Stimulated activated CD4-positive, alpha-beta T cell treated with anti-CD3 and anti-CD28 coated beads, Interleukin-1b, Interleukin-23, amount 100 ng/mL, for 48 hours (primary cell): ENCODE results near the gene DPM2.

Experiments
- DNase-seq: peaks from one replicate; pipeline ENCODE4 v3.0.0-alpha.2; 2020

Gene DPM2

GRCh38 chr9:127934248-127934647, 3.4 kb downstream of the DPM2 start:
- no peak for DNase-seq

DNA sequence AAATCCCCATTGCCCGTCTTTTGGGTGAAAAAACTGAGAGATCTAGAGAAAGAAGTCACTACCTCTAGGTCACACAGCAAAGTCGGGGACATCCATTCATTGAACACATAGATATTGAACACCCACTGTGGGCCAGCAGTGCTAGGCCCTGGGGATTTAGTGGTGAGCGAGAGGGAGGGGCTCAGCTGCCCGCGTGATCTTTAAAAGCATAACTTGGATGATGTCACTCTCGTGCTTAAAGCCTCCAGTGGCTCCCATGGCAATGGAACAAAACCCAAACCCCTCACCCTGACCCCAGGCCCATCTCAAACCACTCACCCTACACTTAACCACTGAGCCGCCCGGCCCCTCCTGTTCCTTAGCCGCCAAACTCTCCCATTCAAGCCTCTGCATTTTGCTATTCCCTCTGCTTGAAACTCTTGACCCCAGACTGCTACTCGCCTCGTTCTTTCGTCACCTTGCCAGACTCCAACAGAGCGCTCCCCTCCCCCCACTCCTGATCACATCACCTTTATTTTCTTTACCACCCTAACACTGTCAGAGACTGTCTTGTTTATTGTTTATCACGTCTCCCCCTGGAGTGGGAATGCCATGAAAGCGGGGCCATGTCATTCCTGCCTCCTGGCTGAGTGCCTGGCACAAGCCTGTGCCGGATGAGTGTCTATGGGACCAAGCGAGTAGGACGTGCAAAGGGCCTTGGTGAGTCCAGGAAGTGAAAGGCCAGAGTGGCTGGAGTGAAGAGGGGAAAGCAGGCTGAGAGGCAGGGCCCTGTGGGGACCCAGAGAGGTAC, 6.4 kb downstream of the DPM2 start:
- no peak for DNase-seq

DNA sequence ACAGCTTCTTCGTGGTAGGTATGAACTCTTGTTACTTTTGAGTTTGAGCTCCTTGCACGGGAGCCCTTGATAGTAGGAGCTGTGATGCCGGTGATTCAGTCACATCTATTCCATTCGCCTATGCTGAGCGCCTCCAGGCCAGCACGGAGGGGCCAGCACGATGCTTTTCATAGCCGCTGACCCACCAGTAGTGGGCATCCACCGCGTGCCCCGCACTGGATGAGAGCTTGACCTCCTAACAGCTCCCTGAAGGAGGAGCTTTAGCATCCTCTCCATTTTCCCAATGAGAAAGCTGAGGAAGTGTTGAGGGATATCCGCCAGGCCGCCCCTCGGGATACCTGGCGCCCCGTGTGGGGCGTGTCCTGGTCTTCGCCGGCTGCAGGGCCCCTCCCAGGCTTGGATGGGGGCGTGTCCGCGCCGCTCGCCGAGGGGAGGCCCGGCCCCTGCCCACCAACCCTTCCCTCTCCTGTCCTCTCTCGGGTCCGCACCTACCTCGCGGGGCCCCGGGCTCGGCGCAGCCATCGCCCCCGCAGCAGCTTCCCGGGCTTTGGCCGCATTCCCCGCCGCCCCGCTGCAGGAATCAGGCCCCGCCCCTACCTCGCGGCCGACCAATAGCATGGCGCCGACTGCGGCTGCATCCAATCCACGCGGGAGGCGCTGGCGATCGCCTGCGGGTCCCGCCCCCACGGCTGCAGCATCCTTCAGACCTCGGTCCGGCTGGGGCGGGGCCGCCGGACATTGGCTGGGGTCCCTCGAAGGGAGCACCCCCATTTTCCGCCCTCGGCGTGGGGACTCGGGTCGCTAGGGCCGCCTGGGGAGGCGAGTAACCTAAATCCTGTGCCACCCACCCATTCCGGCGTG, 7.2 kb downstream of the DPM2 start, which contains the start of gene PIP5KL1:
Gene PIP5KL1 (minus strand): TSS at position 547 of the 861 bp plus-strand sequence. CDS start 25 bp downstream, at position 522.
- DNase-seq, result peak; percentile 61

- DNase-seq, result no peak
Observed at GRCh38 chr9:127929625-127929979, 8.1 kb downstream of the DPM2 start.

GRCh38 chr9:127928676-127929624, 8.7 kb downstream of the DPM2 start:
- no peak for DNase-seq

GRCh38 chr9:127927988-127928675, 9.5 kb downstream of the DPM2 start:
- no peak for DNase-seq

DNA sequence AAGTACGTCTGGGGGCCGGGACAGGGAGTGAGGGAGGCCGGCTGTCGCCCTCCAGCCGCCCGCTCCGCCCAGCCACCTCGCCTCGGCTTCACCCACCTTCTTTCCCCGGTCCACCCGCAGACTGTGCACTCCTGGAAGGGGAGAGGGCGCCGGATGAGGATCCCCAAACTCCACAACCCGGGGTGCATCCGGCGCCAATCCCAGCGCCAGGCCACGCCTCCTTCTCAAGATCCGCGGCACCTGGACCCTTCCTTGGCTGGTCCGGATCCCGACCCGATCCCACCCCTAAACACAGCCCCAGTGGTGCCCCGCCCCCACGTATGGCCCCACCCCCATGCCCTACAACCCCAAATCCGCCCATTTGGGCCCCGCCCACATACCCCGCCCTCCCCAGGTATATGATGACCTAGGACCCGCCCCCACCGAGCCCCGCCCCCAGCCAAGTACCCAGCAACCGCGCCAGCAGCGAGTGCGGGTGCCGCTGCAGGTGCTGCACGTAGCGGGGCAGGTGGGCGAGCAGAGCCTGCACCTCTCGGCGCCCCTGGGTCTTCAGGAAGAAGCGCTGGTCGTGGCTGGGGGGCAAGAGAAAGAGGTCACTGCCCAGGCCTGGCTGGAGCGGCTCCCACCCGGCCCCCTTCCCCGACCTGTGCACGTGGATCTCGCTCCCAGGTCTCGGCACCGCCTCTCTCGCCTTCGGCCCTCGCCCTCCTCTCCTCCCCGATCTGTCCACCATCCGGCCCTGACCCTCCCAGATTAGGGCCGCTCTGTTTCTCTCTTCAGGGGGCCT, 10.3 kb downstream of the DPM2 start:
- DNase-seq, result peak; percentile 70

GRCh38 chr9:127926906-127927200, 10.8 kb downstream of the DPM2 start:
- no peak for DNase-seq

GRCh38 chr9:127925959-127926905, 11.4 kb downstream of the DPM2 start:
- DNase-seq, result no peak

DNA sequence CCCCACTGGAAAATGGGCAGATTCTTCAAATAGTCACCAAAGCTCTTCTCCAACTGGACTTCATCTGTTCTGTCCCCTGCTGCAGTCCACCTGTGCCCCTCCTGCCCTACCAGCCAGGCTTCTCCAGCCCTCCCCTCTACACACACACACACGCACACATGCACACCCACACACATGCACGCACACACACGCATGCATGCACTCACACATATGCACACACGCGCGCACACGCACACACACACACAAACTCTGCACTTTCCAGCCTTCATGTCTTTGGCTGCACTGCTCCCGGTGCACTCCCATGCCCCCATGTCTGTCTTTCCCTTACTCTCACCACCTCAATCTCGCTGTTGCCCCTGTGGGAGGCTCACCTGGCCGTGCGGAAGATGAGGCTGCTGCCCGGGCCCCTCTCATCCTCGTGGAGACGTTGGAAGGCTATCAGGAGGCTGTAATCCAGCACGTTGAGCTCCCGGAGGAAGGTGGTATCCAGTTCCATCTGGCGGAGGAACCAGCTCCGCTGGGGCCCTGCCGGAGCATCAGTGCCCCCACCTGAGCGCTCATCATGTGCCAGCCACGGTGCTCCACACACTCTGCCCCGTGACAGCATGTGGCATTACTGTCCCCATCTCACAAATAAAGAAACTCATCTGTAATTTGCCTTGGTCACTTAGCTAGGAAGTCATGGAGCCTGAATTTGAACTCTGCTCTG, 12.8 kb downstream of the DPM2 start:
- no peak for DNase-seq

DNA sequence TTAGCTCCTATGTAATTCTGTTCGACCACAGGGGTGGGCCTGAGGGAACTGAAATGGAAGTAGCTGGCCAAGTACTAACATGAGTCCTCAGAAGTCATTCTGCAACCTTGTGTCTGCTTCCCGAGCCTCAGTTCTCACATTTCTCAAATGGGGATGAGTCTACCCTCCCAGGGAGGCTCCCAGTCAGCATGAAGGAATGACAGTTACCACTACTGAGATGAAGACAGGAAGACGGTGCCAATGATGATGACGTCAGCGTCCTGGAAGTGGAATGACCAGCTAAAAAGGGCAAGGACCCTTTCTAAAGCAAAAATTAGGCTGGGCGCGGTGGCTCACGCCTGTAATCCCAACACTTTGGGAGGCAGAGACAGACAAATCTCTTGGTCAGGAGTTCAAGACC, 13.9 kb downstream of the DPM2 start:
- DNase-seq, result no peak

DNA sequence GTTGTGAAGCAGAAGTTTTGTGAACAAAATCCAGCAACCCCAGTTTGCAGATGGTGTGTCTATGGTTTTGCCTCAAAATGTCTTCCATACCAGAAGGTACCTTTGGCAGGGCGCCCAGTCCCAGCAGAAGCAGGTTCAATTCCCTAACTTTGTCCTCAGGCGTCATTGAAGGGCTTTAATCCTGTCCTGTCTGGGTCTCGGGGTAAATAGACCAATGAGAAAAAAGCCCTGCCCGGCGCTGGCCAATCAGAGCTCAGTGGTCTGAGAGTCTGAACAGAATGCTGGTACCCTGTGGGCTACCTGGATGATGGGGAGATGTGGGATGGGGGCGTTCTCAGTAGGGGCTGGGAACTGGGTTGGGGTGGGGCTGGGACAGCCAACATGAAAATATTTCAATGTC, 14.6 kb downstream of the DPM2 start:
- DNase-seq, result no peak

GRCh38 chr9:127921557-127922120, 16.0 kb downstream of the DPM2 start:
- peak; percentile 73 for DNase-seq

DNA sequence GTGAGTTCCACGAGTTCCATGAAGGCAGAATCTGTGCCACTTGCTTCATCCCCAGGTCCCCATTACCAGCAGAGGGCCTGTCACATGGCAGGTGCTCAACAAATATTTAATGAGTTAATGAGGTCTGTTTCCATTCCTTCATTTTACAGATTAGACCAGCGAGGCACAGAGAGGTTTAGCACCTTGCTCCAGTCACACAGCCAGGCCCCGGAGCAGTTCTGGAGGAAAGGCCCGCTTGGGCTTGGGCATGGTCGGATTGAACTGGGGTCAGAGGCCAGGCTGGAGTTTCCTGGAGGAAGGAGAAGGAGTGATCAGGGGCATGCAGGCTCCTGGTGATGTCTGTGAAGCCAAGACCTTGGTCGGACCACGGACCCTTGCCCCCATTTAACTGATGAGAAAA, 16.9 kb downstream of the DPM2 start:
- no peak for DNase-seq

DNA sequence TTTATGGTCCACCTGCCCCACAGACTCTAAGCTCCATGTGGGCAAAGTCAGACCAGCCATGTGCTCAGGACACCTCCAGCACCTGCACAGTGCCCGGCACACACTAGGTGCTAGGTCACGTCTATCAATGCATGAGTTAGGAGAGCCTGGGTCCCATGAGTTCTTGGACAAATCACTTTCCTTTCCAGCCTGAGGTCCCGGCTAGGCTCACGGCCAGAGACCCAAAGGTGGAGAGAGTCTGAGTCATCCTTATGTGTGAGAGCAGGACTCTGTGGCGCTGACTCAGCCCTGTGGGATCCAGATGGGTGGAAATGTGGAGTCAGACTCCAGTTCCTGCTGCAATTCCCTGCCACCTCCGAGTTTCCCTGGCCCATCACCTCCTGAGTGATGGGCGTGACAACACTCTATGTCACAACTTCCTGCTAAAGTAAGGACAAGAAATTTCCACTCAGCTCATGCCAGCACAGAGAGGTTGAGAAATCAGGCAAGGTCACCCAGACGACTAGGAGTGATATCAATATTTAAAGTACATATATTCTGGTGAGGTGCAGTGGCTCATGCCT, 18.3 kb downstream of the DPM2 start:
- DNase-seq, result peak; percentile 59

GRCh38 chr9:127918183-127919107, 19.2 kb downstream of the DPM2 start:
- DNase-seq, result no peak

DNA sequence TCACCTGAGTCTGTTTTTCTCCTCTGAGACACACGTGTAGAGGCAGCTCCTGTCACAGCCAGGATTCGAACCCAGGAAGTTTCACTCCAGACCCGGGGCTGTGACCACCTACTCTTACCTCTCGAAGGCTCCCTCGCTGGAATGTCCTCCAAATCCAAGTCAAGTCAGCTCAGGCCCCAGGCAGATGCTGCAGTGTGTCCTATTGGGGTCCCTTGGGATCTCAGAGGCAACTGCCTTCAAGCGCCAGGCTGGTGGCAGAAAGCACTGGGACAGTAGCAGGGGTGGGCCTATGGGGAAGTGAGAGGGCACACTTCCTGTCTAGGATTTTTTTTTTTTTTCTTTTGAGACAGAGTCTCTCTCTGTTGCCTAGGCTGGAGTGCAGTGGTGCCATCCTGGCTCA, 20.1 kb downstream of the DPM2 start:
- no peak for DNase-seq
